ENCODE data around the gene TNIP2. TPM values are rescaled to one million over a fixed set of nuclear protein-coding genes. Genes with fewer than 3 reads are reported as not detected.

The TNIP2 gene
- total and polyA plus RNA-seq, 12 donors: 12.6 to 33.7 (median 18.4) TPM

GRCh38 chr4:2746891-2747695 lies 9.0 kb downstream of the TNIP2 start:
- Histone ChIP-seq H3K27me3 (no peaks in the 10 kb centered on the region), H3K27ac (peak overlapping the region in 7 of 10 donors; percentile 1 to 80 (median 33)), H3K4me3 (no peak overlapping the region), H3K4me1 (peaks cover 2 to 39% (median 32%) of the 10 kb centered on the region in 9 donors), H3K9me3 (no peaks in the 10 kb centered on the region), H3K36me3 (peaks cover 0 to 63% (median 28%) of the 10 kb centered on the region in 9 donors)
- DNase-seq (no peak), ATAC-seq (no peak)
- intact Hi-C loops (cut with DNase I): no loop called here
- TF ChIP-seq CTCF (IDR thresholded peaks at IDR 0.05): no peak
- WGBS, 2 donors: 83 to 84% methylated on average over 16 of the region's 16 CpGs

GRCh38 chr4:2745981-2746806 lies 9.9 kb downstream of the TNIP2 start:
- DNase-seq: peak; percentile 54 to 62
- H3K36me3 ChIP-seq: peaks cover 0 to 71% (median 28%) of the 10 kb centered on the region in 9 donors
- intact Hi-C loops (cut with DNase I): no loop called here
- peak overlapping the region in 9 of 10 donors; percentile 8 to 80 (median 33) for H3K27ac ChIP-seq
- TF ChIP-seq CTCF (IDR thresholded peaks at IDR 0.05): no peak
- WGBS, 2 donors: 64 to 72% methylated on average over 21 of the region's 21 CpGs
- no peak overlapping the region for H3K4me3 ChIP-seq
- ATAC-seq: peak; percentile 65 to 86 (median 76)
- H3K4me1 ChIP-seq: peaks cover 2 to 36% (median 25%) of the 10 kb centered on the region in 9 donors
- H3K9me3 ChIP-seq: no peaks in the 10 kb centered on the region
- no peaks in the 10 kb centered on the region for H3K27me3 ChIP-seq

GRCh38 chr4:2745516-2745915 lies 10.6 kb downstream of the TNIP2 start:
- Histone ChIP-seq H3K36me3 (peaks cover 0 to 75% (median 28%) of the 10 kb centered on the region in 9 donors), H3K4me1 (peaks cover 0 to 34% (median 18%) of the 10 kb centered on the region in 9 donors), H3K9me3 (no peaks in the 10 kb centered on the region), H3K27ac (peak overlapping the region in 5 of 10 donors; percentile 8 to 80 (median 30)), H3K27me3 (no peaks in the 10 kb centered on the region), H3K4me3 (no peak overlapping the region)
- WGBS, 2 donors: 93 to 96% methylated on average over 5 of the region's 5 CpGs
- intact Hi-C loops (cut with DNase I): no loop called here
- DNase-seq (no peak), ATAC-seq (no peak)
- no peak for TF ChIP-seq CTCF (IDR thresholded peaks at IDR 0.05)

GRCh38 chr4:2744576-2745270 lies 11.4 kb downstream of the TNIP2 start:
- H3K4me1 ChIP-seq: peaks cover 0 to 34% (median 16%) of the 10 kb centered on the region in 9 donors
- 94 to 95% methylated on average over 28 of the region's 28 CpGs for WGBS, 2 donors
- no peak overlapping the region for H3K4me3 ChIP-seq
- TF ChIP-seq CTCF (IDR thresholded peaks at IDR 0.05): no peak
- DNase-seq (no peak), ATAC-seq (no peak)
- no peaks in the 10 kb centered on the region for H3K27me3 ChIP-seq
- intact Hi-C loops (cut with DNase I): no loop called here
- H3K36me3 ChIP-seq: peaks cover 0 to 75% (median 28%) of the 10 kb centered on the region in 9 donors
- peak overlapping the region in 1 of 10 donors; percentile 80 for H3K27ac ChIP-seq
- no peaks in the 10 kb centered on the region for H3K9me3 ChIP-seq
